GM19025 (cell line): ENCODE measurements around the gene DDX51.
"Not testable (repeated sequence)": the region's sequence is repeated elsewhere in the genome, so short reads cannot be mapped to it uniquely, and the experiment has no call there.

ENCODE experiments used
- ATAC-seq: cut with Tn5 transposase; IDR thresholded peaks from one replicate; pipeline ENCODE4 v1.9.1; 2021; ENCODE audit warnings: mild to moderate bottlenecking, low read depth, moderate library complexity; ENCODE audit not compliant: unreplicated experiment

Gene DDX51

GRCh38 chr12:132125736-132126135 lies 18.4 kb downstream of the DDX51 start:
- ATAC-seq: no peak

- ATAC-seq: no peak
Measured at GRCh38 chr12:132124766-132125425, 19.2 kb downstream of the DDX51 start.

- no peak for ATAC-seq
Measured at GRCh38 chr12:132123970-132124765, 20.0 kb downstream of the DDX51 start.

GRCh38 chr12:132121283-132121682 lies 22.8 kb downstream of the DDX51 start:
- ATAC-seq: no peak

- no peak for ATAC-seq
Measured at GRCh38 chr12:132118876-132119275, 25.2 kb downstream of the DDX51 start.

GRCh38 chr12:132117558-132117875 lies 26.6 kb downstream of the DDX51 start:
- no peak for ATAC-seq

- ATAC-seq: no peak
Measured at GRCh38 chr12:132116709-132117557, 27.2 kb downstream of the DDX51 start.

- ATAC-seq: no peak
Measured at GRCh38 chr12:132115500-132115899, 28.6 kb downstream of the DDX51 start.

- ATAC-seq: no peak
Measured at GRCh38 chr12:132114667-132115066, 29.5 kb downstream of the DDX51 start.

- ATAC-seq: no peak
Measured at GRCh38 chr12:132111654-132112304, 32.3 kb downstream of the DDX51 start.

- no peak for ATAC-seq
Measured at GRCh38 chr12:132110677-132111076, 33.4 kb downstream of the DDX51 start.

- ATAC-seq: no peak
Measured at GRCh38 chr12:132109741-132110140, 34.4 kb downstream of the DDX51 start.

- no peak for ATAC-seq
Measured at GRCh38 chr12:132108211-132108832, 35.8 kb downstream of the DDX51 start.

- ATAC-seq: no peak
Measured at GRCh38 chr12:132106921-132107320, 37.2 kb downstream of the DDX51 start.

GRCh38 chr12:132105467-132105866 lies 38.7 kb downstream of the DDX51 start:
- no peak for ATAC-seq

GRCh38 chr12:132103542-132104308 lies 40.4 kb downstream of the DDX51 start:
- ATAC-seq: no peak

GRCh38 chr12:132103072-132103471 lies 41.0 kb downstream of the DDX51 start:
- not testable (repeated sequence) for ATAC-seq

GRCh38 chr12:132102297-132102696 lies 41.8 kb downstream of the DDX51 start:
- ATAC-seq: no peak

GRCh38 chr12:132100306-132101065 lies 43.6 kb downstream of the DDX51 start:
- no peak for ATAC-seq
